Erythroblast (primary cell): ENCODE measurements around the gene SPRR2G.

Source experiments
- GATA1 ChIP-seq: IDR thresholded peaks from 2 replicates; pipeline ENCODE4 v1.6.1; 2011; ENCODE audit warnings: low read depth, mild to moderate bottlenecking, control low read depth, low read length, moderate library complexity
- POLR2A ChIP-seq: IDR thresholded peaks from 2 replicates; pipeline ENCODE4 v1.6.1; 2011; ENCODE audit warnings: mild to moderate bottlenecking, low read length

DNA sequence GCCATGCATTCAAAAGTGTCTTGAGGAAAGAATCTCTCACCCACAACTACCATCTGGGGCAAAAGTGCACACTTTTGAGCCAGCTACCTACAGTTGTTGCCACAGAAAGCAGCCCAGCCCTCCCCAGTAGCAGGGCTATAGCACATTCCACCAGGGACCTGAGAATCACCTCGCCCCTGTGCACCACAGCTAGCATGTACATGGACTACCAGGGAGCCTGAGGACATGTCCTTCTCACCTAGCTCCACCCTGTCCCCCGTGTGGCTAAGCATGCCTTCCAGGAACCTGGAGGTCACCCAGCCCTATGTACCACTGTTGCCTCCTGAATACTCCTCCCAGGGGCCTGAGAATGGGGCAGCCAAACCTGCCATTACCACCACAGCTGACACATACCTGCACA is 16.9 kb downstream of the SPRR2G start:
- TF ChIP-seq POLR2A (no peak), GATA1 (no peak)
